Tibial nerve (tissue), 4 donors: ENCODE data around the gene ITFG1.

Source experiments
- CTCF ChIP-seq, 5 experiments: fragments of 200-600 bp in 3 of 5; fragments of 450-650 bp in 2 of 5; sonication (generic) in 3 of 5; IDR thresholded peaks; one replicate each; pipeline ENCODE4 v1.5.1; 2016 to 2019; ENCODE audit warnings: antibody characterized with exemption in 5 of 5, mild to moderate bottlenecking in 3 of 5, moderate library complexity in 2 of 5
- EP300 ChIP-seq, 2 donors: sonication (generic); formaldehyde crosslinking; IDR thresholded peaks; one replicate each; pipeline ENCODE4 v1.6.1; 2017; ENCODE audit warnings: antibody characterized with exemption in 2 of 2, mild to moderate bottlenecking in 1 of 2
- POLR2A ChIP-seq, 2 donors: fragments of 450-650 bp; IDR thresholded peaks; one replicate each; pipeline ENCODE4 v1.6.1; 2017; ENCODE audit warnings: antibody characterized with exemption in 2 of 2, mild to moderate bottlenecking in 2 of 2, moderate library complexity in 2 of 2

GRCh38 chr16:47506800-47507199 is 45.9 kb upstream of the ITFG1 start:
- TF ChIP-seq CTCF (IDR thresholded peaks at IDR 0.05) (no peak), POLR2A (IDR thresholded peaks at IDR 0.05) (no peak), EP300 (IDR thresholded peaks at IDR 0.05) (no peak)
